GM19025 (cell line): ENCODE results near the gene RPS27.
A peak's percentile ranks its signal among the peaks of the same experiment; 100 is the strongest.

Experiments used
- ATAC-seq: cut with Tn5 transposase; IDR thresholded peaks from one replicate; pipeline ENCODE4 v1.9.1; 2021; ENCODE audit warnings: mild to moderate bottlenecking, low read depth, moderate library complexity; ENCODE audit not compliant: unreplicated experiment

RPS27 gene

DNA sequence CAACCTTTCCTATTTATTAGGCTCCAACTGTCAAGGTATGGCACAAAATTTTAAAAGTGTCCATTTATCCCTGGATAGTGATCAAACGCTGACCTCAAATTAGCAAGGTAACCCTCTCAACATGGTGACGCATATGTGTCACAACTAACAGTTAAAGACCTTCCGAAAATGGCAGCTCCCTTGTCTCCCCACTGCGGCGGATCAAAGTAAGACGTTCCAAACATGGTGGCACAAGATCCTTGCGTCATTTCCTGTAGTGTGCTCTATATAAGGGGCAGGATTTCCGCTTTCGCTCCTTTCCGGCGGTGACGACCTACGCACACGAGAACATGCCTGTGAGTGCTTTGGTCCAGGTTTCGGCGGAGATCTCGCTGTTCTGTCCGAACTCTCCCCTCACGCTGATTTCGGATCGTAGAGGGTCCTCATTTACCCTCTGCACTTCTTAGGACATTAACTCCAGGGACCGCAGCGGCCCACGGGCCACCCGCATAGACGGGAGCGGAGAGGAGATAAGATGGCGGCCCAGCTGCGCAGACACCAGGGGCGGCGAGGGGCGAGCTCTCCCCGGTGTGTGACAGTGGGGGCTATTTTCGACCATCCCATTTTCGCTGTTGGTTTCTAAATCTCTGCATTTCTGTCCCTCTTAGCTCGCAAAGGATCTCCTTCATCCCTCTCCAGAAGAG is at the start of gene RPS27:
Gene RPS27 (plus strand): TSS at position 295 of the 683 bp plus-strand sequence. CDS start 35 bp downstream, at position 330.
- ATAC-seq = peak; percentile 58

DNA sequence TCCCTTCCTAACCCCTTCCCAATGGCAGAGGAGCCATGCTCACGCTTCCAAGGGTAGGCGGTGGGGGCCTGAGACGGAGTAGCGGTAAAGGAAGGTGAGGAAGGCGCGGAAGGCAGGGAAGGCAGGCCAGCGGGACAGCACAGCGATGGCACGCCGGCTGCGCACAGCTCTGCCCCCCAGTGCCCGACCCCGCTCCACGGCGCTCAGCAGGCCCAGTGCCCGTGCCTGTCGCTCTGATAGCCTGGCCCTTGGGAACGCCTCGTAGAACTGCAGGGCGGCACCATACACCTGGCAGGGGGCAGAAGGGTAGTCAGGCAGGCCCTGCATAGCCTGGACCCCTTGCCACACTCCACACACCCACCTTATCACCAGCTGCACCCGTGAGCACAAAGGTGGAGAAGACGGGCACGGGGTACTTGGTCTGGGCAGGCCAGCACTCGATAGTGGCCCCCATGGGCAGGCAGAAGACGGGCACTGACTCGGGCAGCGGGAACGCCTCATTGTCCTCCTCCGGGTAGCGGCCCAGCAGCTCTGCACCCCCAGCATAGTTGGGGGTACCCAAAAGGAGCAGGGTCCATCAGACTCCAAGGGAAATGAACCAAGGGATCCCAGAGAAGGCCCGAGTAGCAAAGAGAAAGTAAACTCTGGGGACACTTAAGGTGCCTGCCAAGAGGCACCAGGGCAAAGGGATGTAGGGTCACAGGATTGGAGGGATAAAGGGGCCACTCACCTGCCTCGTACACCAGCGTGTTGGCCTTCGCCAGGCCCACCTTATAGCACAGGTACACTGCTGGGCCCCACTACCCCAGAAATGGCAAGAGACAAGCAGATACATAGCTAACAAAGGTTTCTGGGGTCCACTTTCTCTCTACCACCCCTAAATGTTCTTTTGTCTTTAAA is 48.5 kb upstream of the RPS27 start:
- ATAC-seq = no peak

DNA sequence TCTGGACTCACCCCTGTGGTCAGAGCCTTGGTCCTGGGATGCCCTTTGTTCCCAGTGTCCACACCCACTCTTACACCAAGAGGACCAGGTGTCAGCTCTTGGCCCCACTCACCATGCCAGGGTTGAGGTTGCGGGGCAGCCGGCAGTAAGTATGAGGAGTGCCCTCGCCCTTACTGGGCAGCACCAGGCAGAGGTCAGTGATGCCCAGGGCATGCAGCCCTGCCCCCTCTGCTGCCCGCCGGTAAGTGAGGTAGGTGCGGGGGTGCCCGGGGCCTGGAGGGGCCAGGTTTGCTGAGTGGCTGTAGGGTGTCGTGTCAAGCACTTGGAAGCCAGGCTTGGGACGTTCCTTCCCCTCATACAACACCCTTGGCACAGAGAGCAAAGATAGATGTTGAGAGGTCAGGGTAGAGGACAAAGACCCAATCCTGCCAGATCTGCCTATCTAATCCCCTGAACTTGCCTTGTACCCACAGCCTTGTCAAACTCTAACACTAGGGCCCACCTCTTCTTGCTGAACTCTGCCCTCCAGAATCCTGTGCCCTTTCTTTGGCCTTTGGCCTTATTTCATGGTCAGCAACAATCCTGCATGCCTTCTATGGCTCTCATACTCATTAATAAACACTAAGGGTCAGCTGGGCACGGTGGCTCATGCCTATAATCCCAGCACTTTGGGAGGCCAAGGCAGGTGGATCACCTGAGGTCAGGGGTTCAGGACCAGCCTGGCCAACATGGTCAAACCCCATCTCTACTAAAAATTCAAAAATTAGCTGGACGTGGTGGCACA is 47.6 kb upstream of the RPS27 start:
- ATAC-seq = no peak

DNA sequence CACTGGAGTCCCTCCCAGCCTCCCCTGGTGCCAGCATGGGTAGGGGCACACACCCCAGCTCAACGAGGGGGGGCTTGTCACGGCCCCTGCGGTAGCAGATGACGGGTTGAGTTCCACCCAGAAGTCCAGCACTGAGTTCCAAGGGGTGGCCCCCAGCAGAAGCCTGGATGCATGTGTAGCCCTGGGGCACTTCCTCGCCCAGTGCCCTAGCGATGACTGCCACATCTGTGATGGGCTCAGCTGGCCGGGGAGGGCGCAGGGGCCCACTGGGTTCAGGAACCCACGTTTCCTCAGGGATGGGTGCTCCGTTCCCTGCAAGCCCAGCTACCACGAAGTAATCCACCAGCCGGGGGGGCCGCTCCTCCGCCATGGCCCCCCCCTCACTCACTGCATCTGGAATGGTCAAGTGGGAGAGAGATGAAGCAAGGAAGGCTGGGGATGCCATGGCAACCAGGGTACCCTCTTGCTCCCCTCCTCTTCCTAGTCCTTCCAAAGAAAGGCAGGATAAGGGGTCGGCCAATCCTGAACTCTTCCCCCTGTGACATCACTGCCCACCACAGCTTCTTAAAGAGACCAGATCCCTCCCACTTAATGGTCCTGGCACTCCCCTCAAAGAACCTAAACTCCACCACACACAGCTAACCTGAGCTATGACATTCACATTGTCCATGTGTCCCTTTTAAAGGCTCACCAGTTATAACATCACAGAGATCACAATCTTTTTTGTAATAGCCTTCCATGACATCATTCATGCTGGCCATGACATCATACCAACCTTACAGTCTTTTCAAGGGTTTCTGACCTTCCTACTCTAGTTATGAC is 46.3 kb upstream of the RPS27 start:
- no peak for ATAC-seq

- ATAC-seq = no peak
Observed at GRCh38 chr1:153944827-153945117, 45.8 kb upstream of the RPS27 start.

- ATAC-seq = no peak
Observed at GRCh38 chr1:153945131-153945794, 45.3 kb upstream of the RPS27 start.

GRCh38 chr1:153945795-153946621 is 44.6 kb upstream of the RPS27 start:
- ATAC-seq = peak; percentile 64

DNA sequence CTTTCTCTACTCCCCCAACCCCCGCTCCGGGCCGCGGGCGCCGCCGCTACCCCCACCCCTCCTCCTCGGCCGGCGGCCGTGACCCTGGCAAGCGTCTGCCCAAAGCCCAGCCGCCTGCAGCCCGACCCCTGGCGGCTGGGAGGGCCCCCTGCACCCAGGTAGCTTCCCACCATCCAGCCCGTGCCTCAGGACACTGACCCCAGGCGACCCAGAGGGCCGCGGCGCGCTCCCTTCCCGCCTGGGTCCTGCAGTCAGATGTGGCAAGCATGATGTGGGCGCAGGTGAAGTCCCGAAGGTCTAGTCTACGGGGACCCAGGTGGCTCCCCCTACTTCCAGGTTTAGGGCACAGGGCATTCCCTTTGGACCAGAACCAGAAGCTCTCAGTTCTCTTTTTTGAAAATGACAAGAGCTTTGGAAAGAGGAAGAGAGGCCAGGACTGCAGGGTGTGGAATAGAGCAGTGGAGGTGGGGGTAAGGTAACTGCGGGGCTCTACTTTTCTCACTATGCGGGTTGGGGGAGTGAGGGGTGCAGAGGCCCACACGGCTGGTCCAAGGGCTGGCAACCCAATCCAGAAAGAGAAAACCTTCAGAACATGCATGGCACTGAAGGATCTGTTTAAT is 43.8 kb upstream of the RPS27 start, which contains the start of gene DENND4B:
Gene DENND4B (minus strand): TSS at position 97 of the 620 bp plus-strand sequence. CDS start 2,344 bp downstream, outside the sequence.
- ATAC-seq = peak; percentile 64

- ATAC-seq = no peak
Observed at GRCh38 chr1:153951183-153951582, 39.4 kb upstream of the RPS27 start.

GRCh38 chr1:153951801-153952200 is 38.8 kb upstream of the RPS27 start:
- no peak for ATAC-seq

DNA sequence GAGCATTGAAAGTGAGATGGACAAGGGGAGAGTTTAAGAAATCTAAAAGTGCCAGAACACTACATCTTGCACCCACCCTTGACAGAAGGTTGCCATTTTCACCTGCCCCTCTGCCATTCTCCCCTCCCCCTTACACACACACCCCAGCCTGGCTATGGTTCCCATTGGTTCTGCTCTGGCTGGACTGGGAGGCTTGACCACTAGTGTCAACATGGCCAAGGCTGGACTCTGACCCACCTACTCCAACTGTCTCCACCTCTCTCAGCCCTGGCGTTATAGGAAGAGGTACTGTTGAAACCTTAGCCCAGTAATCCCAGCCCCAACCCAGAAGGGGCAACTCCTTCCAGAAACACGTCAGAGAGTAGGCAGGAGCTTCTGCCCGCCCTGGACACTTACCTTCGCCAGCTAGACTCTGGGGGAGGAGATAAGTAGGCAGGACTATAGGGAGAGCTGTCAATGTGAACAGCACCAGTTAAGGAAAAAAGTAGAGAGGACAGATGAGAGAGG is 36.6 kb upstream of the RPS27 start:
- no peak for ATAC-seq

- no peak for ATAC-seq
Observed at GRCh38 chr1:153954826-153955225, 35.7 kb upstream of the RPS27 start.

- no peak for ATAC-seq
Observed at GRCh38 chr1:153956997-153957715, 33.4 kb upstream of the RPS27 start.

DNA sequence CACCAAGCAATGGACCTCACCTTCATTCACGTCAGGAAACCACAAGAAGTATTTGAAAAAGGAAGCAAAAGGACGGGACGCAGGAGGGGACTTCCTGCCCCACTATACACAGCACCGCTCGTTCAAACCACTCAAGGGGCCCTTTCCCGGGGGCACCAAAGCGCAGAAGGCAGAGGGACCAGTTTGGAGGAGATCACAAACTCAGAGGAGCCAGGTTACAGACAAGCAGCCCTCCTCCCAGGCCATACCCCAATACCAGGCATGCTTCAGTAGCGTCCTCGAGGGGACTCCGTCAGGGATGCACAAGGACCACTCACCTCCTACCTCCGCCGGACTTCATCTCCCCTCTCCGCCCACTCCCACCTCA is 32.8 kb upstream of the RPS27 start:
- ATAC-seq = no peak

GRCh38 chr1:153958111-153958960 is 32.2 kb upstream of the RPS27 start, which contains the start of gene CRTC2:
Gene CRTC2 (minus strand): TSS chr1:153958612. CDS start chr1:153958497, 115 bp downstream.
- ATAC-seq = peak; percentile 76

DNA sequence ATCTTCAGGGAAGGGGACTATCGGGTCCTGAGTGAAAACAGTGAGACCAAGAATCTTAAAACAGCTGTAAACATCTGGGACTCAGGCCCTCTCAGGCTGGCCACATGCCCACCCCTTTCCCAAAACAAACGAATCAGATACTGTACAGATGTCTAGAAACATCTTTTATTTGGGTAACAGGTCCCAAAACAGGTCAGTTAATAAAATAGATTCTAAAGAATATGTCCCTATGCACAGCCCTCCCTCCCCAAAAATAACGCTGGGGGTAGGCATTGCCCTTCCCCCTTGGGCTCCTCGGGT is 31.7 kb upstream of the RPS27 start:
- ATAC-seq = no peak

GRCh38 chr1:153959454-153959853 is 31.1 kb upstream of the RPS27 start:
- no peak for ATAC-seq
